ENCODE measurements around the gene NTM.

DNA sequence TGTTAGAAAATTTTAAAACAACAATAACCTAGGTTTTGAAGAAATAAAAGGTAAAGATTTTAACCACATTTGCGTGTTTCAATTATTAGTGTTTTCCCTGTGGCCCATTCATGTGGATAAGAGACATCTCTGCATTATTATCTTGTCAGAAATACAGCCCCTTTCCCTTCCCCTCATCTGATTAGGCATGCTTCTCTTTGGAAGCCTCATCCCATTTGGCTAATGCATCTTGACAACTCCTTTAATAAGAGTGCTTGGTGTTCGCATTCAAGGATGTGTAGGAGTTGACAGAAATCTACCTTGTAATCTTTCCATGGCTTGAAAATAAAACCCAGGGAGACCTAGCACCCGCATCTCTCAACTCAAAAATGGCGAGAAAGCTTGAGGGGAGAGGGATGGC lies 635.5 kb downstream of the NTM start:
- TF ChIP-seq EP300 (IDR thresholded peaks at IDR 0.05), result no peak
- TF ChIP-seq, protein P1, sequence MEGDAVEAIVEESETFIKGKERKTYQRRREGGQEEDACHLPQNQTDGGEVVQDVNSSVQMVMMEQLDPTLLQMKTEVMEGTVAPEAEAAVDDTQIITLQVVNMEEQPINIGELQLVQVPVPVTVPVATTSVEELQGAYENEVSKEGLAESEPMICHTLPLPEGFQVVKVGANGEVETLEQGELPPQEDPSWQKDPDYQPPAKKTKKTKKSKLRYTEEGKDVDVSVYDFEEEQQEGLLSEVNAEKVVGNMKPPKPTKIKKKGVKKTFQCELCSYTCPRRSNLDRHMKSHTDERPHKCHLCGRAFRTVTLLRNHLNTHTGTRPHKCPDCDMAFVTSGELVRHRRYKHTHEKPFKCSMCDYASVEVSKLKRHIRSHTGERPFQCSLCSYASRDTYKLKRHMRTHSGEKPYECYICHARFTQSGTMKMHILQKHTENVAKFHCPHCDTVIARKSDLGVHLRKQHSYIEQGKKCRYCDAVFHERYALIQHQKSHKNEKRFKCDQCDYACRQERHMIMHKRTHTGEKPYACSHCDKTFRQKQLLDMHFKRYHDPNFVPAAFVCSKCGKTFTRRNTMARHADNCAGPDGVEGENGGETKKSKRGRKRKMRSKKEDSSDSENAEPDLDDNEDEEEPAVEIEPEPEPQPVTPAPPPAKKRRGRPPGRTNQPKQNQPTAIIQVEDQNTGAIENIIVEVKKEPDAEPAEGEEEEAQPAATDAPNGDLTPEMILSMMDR (IDR thresholded peaks at IDR 0.05), result no peak
- no peak for TF ChIP-seq POLR2A (IDR thresholded peaks at IDR 0.05)
